HG02852 (cell line): ENCODE data around the gene ETV3.

Experiments used
- ATAC-seq: cut with Tn5 transposase; IDR thresholded peaks from one replicate; pipeline ENCODE4 v1.9.1; 2021; ENCODE audit warnings: mild to moderate bottlenecking, moderate library complexity; ENCODE audit not compliant: unreplicated experiment

Gene ETV3

DNA sequence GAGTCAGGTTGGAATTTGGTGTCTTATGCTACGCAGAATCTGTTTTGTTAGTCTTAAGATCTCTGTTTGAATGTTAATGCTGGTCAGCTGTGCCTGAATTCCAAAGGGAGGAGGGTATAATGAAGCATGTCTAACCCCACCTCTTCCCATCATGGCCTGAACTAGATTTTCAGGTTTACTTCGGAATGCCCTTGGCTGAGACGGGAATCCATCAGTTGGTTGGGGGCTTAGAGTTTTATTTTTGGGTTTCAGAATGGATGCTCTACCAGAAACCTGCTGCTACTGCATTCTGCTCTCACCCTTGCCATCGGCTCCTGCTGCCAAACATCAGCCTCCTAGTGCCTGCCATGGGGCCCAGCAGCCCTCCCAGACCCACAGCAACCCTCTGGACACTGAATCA lies 24.1 kb upstream of the ETV3 start:
- no peak for ATAC-seq

DNA sequence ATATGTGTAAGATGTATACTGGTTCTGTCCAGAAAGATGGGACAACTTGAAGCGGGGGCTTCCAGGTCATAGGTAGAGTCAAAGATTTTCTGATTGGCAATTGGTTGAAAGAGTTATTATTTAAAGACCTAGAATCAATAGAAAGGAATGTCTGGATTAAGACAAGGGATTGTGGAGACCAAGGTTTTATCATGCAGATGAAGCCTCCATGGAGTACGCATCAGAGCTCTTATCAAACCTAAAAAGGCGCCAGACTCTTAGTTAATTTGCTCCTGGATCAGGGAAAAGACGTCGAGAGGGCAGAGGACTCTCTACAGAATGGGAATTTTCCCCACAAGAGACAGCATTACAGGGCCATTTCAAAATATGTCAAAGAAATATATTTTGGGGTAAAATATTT lies 23.7 kb upstream of the ETV3 start:
- ATAC-seq: no peak

DNA sequence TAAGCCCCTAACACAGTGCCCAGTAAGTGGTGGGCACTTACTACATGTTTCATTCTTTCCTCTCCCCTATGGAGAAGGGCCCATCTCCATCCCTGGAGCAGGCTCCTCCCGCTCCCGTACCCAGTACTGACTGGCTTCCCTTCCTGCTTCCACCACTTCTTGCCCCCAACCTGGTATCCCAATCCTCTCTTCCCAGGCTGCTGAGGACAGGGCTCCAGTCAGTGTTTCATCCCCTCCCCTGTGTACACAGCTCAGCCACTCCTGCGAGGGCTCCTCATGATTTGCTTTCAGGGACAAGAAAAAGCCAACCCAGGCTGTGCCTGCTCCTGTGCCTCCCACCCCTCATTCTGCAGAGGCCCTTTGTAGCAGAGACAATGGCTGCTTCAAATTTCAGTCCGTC lies 20.8 kb upstream of the ETV3 start:
- no peak for ATAC-seq

DNA sequence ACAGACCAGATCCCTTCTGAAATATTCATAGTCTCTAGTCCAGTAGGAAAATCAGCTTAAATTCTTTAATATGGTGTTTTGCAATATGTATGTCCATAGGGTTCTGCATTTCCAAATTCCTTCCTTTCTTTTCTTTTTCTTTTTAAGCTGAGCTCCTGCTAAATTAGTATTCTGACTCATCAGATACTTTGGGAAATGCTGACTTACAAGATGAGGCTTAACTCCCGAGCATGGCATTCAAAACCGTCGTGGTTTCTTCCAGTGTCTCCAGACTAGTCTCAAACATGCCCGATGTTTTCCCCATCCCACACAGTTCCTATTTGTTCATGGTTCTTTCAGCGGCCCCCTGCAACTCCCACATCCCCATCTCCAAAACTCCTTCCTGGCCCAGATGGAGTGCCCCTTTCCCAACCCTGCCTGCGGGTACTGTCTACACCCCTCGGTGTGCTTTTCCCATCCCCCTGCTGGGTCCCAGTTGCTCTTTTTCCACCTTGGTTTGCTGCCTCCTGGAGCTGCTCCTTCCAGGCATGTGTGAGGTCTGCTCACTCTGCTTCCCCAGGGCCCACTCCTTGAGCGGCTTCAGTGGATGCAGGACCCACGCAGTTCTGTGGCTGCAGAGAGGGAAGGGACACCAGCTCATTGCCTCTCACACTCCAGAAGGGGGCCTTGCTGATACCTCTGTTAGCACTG lies 19.5 kb upstream of the ETV3 start:
- no peak for ATAC-seq

DNA sequence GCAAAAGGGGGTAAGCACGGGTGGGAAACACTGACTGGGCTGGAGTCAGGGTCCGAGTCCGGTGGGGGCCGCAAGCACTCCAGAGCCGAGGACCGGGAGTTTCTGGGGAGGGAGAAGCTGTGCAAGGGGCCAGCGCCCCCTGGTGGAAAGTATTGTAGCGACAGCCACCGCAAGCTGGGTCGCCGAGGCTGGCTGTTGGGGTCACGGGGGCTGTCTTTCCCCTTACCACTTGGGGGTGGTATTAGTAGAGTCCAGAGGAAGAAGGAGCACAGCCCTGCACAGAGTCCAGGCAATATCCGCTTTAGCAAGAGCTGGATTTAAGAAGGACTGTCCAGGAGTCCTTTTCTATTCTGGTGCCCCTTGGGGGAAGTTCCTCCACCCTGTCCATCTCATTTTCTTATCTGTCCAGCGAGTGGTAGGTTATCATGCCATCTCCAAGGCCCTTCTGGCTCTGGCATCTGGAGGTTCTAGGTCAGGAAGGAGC lies 17.9 kb upstream of the ETV3 start:
- ATAC-seq: no peak

DNA sequence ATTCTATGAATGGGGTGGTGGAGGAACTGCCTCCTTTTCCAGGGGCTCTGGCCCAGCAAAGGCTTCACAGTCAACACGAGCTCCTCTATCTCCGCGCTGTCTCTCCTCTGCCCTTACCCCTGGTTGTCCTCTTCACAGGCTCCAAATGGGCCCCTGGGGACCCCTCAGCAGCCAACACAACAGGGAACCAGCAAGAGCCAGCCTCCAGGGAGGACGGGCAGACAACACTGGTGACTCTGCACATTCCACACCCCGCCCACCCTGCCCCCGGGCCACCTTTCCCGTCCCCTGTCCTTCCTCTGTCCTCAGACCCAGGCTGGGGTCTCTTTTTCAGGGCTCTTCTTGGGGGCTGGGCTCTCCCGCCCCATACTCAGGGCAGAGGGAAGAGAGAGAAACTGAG lies 17.5 kb upstream of the ETV3 start:
- no peak for ATAC-seq

DNA sequence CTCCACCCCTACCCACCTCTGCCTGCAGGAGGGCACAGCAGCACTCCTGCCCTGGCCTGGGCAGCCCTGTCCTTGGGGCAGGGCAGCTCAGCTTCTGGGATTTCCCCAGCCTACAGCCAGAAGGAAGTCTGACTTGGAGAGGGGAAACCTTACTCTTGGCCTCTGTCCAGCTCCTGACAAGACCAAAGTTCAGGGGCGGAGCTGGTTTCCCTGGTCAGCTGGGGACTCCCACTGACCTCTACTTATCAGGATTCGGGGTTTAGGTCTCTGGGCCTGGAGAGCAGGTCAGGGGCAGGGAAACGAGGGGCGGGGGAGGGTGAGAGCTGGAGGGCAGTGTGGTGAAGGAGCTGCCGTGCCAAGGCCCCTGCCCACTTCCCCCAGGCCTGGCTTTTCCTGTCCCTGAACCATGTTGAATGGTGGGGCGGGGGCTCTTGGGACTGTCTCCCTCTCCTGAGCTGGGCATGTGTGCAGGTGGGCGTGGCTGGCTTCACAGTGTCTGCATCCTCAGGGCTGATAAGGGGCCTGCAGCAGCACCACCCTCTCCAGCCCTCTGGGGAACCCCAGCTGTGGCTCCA lies 16.8 kb upstream of the ETV3 start:
- ATAC-seq: no peak

DNA sequence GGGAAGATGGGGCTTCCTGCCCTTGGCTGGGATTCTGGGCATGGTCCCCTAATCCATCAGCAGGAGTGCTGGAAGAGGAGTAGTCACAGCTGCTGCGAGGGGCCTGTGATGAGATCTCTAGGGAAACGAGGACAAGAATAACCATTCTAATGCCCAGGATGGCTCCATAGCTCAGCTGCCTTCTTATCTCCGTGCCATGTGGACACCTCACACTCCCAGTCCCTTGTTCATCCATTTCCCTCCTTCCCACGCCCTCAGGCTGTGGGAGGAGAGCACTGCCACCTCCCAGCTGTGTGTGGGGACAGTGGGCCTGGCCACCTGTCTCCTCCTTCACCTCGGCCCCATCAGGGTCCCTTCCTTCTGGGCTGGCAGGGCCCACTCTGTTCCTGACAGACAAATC lies 16.1 kb upstream of the ETV3 start:
- ATAC-seq: no peak

DNA sequence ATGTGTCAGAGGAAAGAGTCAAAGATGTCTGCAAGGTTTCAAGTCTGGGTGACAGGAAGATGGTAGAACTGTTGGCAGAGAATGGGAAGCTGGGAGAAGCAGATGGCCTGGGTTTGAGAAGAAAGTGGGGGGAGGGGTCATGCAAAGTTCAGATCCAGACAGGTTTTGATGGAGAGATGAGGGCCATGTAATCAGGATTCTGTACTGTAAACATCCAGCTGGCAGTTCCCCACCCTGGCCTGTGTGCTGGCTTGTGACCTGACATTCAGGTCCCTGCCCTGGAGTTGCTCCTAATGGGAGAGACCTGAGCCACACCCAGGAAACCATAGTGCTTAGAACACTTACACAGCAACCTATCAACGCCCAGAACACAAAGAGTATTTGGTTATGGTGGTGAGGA lies 15.6 kb upstream of the ETV3 start:
- ATAC-seq: no peak

DNA sequence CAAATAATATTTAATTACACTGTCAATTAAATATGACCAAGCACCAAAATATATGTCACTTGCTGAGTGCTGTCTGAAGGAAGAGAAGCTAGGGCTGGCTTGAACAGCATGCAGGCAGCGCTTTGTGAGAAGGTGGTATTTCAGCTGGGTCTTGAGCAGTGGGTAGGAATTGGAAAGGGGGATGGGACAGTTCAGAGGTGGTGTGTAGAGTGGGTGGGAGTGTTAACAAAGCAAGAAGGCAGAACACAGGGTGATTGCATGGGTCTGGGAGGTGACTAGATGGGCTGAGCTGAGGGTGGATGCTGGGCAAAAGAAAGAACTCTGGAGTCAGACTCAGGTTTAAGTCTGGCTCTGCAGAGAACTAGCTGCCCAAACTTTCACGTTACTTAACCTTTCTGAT lies 14.3 kb upstream of the ETV3 start:
- ATAC-seq: no peak

DNA sequence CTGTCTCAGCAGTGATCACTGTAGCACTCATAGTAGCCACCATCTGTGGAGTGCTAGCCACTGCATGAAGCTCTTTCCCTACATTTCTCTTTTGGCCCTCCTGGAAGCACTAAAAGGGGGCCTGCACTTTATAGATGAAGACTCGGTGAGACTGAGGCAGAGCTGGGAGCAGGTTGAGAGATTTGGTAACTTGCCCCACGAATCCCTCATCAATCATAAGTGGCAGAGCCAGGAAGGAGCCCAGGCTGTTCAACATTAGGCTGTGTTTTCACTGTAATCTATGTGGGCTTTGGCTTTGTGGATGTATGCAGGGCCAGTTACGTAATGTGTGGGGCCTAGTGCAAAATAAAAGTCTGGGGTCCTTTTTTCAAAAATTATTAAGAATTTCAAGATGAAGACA lies 13.3 kb upstream of the ETV3 start:
- no peak for ATAC-seq

DNA sequence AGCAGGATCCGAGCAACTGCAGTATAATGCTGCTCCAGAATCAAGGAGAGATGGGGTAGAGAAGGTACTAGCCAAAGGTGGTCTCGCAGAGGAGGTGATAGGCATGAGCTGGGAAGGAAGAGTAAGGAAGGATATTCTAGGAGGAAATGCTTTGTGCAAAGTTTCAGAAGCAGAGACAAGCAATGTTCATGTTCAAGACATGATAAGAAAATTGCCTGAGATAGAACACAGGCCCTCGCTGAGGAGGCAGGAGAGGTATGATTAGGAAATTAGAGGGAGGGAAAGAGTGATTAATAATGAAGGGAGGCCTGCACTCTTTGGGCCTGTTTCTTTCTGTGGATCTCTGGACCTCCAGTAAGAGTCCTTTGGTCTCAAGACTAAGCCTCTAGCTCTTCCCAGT lies 12.9 kb upstream of the ETV3 start:
- no peak for ATAC-seq

DNA sequence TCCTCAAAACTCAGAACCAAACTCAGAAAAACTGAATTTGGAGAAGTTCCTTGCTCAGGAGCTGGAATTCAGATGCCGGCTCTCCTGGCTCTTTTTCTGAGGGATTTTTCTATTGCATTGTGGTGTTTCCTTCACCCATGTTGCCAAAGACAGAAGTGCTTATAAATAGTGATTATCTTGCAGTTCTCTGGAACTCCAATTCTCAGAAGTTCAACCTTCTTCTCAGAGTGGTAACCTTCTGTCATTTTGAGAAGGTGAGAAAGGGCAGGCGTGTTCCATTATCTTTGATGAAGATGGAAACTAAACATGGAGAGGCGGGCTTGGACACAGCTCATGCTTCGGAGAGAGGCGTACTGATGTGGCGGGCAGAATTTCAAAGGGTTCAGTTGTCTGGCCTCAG lies 12.4 kb upstream of the ETV3 start:
- no peak for ATAC-seq

DNA sequence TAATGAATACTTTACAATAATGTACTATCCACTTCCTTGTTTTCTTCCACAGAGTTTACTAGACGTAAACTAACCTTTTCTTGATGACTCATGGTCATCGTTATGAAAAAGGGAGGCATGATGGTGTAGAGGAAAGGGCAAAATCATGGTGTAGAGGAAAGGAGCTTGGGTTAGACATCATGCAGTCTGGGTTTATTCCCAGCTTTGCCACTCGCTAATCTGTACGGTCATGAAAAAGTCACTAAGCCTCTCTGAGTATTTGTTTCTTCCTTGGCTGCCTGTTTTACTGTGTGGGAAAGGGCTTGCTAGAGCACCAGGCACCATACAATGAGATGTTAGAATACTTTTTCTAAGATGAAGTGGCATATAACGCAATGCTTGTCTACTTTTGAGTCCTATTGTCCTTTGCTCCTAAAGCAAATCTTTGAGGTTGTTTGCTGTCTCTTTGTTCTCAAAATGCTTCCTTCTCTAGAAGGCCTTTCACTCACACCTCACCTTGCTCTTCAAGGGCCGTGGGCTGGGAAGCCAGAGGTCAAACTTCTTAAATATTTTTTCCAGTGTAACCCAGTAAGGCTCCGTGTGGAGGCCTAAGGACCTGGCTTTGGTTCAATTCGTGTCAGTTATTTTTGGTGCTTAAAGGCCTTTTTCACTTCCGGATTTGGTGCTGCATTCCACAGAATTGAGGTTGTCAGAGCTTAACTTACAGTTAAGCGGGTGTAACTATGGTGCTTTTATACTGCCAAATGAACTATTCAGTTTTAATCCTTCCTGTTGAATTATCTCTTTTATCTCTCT lies 9.9 kb upstream of the ETV3 start:
- no peak for ATAC-seq

DNA sequence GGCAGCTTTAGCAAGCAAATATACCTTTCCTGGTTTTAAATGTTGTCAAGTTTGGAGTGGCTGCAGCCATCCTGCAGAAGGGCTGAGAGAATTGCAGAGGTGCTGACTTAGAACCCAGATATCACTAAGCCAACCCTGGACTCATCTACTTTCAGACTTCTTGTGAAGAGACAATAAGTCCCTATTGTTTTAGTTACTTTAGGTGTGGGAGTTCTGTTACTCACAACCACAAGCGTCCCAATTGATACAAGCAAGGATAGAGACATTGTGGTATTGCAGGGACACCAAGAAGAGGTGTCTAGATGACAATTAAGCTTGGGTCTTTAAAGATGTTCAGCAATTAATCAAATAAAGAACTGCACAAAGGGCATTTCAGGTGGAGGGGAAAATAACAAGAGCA lies 8.8 kb upstream of the ETV3 start:
- ATAC-seq: no peak

DNA sequence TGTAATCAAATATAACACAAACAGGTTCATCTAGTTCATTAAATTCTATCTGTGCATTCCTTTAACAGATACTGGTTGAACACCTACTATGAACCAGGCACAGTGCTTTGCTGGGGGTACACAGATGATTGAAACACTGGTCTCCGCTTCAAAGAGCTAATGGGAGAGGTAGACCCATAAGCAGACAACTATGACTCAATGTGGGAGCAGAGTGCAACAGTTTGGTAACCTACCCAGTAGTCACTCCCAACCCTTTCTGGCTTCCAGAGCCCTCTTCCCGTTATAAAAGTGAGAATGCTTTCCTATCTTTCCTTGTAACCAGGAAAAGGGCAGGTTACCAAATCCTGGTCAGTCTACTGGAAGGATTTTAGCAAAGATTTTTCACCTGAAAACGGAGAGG lies 8.0 kb upstream of the ETV3 start:
- ATAC-seq: no peak

DNA sequence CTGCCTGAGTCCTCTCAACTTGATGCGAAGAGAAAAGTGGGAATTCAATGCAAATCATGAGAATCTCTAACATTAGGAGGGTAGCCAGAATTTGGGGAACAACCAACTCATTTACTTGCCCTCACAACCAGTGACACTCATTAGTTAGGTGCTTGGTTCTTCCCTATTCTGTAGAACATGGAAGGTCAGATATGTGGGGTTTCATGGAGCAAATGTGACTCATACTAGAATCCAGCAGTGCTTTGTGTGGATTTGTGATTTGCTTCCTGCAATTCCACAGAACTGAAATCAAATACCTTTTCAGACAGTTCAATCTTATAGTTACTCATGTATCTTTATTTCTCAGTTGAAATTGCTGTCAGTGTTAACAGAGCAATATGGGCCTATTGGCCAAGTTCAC lies 6.9 kb upstream of the ETV3 start:
- no peak for ATAC-seq

DNA sequence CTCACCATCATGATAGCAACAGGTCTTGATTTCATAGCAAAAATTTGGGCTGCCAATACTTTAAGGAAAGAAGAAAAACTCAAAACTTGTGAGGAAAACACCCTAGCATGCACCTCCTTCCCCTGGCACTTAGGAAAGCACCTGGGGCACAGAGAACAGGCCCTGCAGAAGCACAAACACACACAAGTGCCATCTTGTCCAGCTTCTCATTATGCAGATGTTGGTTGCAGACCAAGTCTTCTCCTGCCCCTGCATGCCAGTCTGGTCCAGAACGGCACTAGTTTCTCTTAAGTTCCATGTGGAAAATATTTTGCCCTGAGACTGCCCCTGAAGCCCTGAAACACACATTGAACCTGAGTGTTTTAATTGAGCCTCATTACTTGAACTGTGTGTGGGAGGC lies 6.3 kb upstream of the ETV3 start:
- ATAC-seq: no peak

DNA sequence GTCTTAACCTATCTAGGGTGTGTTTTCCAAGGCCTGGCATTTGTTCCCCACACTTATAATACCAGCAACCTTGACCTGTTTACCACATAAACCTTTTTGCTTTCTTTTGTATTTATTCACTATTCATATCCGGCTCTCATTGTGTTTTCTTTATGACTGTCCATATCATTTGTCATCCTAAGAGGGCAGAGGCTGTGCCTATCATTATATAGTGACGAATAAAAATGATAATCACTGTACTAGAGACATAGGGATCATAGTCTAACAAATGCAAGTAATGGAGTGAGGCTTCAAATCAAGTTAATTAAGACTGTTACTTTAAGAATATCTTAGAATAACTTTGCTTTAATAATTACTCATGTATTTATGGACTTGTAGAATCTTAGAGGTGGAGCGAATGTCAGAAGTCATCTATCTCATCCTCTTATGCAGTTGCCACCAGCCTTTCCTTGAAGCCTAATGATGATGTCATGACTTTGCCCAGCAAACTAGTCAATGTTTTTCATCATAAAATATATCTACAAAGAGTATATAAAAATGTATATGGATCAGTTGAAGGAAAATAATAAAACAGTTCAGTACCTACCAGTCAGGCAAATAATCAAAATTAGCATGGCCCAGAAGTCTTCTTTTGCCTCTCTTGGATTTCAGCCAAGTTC lies 4.7 kb upstream of the ETV3 start:
- no peak for ATAC-seq

DNA sequence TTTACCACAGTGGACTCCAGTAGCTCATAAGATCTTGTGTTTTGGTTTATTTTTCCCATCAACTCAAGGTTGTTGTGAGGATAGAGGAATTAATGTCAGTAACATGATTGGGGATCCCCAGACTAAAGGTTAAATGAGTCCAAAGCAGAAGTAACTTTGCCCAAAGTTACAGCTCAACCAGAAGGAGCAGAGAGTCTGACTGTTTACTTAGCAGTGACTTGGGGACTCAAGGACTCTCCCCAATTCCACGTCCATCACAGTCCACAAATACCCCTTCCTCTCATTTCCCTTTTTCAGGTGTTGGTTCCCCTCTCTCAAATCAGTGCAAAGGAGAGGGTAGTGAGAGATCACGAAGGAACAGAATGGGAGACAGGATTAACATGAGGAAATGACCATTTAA lies 4.0 kb upstream of the ETV3 start:
- ATAC-seq: no peak

DNA sequence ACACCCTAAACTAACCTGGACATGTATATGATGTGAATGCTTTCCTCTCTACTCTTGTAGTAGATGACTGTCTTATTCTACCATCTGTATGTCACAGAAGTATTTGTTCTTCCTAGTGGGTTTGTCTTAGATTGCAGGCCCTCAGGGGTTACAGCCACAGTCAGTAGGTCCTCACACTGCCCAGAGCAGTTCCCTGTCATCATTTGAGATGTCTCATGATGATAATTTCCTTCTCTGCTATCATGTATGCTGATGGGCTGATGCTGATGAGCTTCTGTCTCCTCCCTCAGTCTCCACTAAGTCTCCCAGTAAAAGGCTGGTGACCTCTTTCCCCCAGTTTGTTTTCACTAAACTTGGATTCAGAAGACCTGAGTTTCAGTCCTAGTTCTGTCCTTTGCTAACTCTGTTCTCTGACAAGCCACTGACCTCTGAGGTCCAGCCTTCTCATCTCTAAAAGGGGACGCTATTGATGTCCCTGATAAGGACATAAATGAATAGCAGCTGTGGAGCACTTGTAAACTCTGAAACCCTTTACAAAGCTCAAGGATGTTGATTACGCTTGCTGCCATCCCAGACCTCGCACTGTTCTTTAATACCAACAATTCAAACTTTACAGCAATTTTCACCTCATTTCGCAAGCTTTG lies 3.1 kb upstream of the ETV3 start:
- ATAC-seq: no peak
